KMS-11 (cell line): ENCODE data around the gene B4GALNT3.

ENCODE experiments used
- H2AFZ ChIP-seq: fragments of 200-600 bp; sonication (generic); 2 replicates; pipeline ENCODE4 v1.6.1; 2016; ENCODE audit warnings: antibody characterized with exemption, mixed run types, low read depth
- H3K27ac ChIP-seq: fragments of 200-600 bp; sonication (generic); 2 replicates; pipeline ENCODE4 v1.6.1; 2016; ENCODE audit warnings: mild to moderate bottlenecking, mixed run types
- H3K27me3 ChIP-seq: fragments of 200-600 bp; sonication (generic); 2 replicates; pipeline ENCODE4 v1.6.1; 2017; ENCODE audit warnings: mild to moderate bottlenecking, low read depth, mixed run types, moderate library complexity; ENCODE audit not compliant: insufficient read depth
- H3K36me3 ChIP-seq: fragments of 200-600 bp; sonication (generic); 2 replicates; pipeline ENCODE4 v1.6.1; 2017; ENCODE audit warnings: mild to moderate bottlenecking, mixed run types; ENCODE audit not compliant: insufficient read depth
- H3K4me1 ChIP-seq: fragments of 200-600 bp; sonication (generic); 2 replicates; pipeline ENCODE4 v1.6.1; 2016; ENCODE audit warnings: mild to moderate bottlenecking, low read depth, mixed run types; ENCODE audit not compliant: poor library complexity, severe bottlenecking
- H3K4me2 ChIP-seq: fragments of 200-600 bp; sonication (generic); 2 replicates; pipeline ENCODE4 v1.7.0; 2016; ENCODE audit warnings: mild to moderate bottlenecking, mixed run types
- H3K4me3 ChIP-seq: fragments of 200-600 bp; sonication (generic); IDR thresholded peaks from 2 replicates; pipeline ENCODE4 v1.6.1; 2017; ENCODE audit warnings: low read depth, low read length, mixed read lengths; ENCODE audit not compliant: insufficient read depth
- H3K79me2 ChIP-seq: fragments of 200-600 bp; sonication (generic); 2 replicates; pipeline ENCODE4 v1.6.1; 2016; ENCODE audit warnings: low read depth, mixed run types; ENCODE audit not compliant: insufficient read depth
- H3K9ac ChIP-seq: fragments of 200-600 bp; sonication (generic); 2 replicates; pipeline ENCODE4 v1.6.1; 2016; ENCODE audit warnings: mild to moderate bottlenecking, mixed run types
- H4K20me1 ChIP-seq: fragments of 200-600 bp; sonication (generic); 2 replicates; pipeline ENCODE4 v1.6.1; 2016; ENCODE audit warnings: mild to moderate bottlenecking, mixed run types; ENCODE audit not compliant: insufficient read depth
- TF ChIP-seq, protein P1 (sequence below): fragments of 200-600 bp; sonication (generic); conservative IDR thresholded peaks from 2 replicates; pipeline ENCODE4 v1.6.1; 2017; ENCODE audit warnings: low read depth, mild to moderate bottlenecking, antibody characterized with exemption, low read length, moderate library complexity, mixed read lengths

B4GALNT3 gene

DNA sequence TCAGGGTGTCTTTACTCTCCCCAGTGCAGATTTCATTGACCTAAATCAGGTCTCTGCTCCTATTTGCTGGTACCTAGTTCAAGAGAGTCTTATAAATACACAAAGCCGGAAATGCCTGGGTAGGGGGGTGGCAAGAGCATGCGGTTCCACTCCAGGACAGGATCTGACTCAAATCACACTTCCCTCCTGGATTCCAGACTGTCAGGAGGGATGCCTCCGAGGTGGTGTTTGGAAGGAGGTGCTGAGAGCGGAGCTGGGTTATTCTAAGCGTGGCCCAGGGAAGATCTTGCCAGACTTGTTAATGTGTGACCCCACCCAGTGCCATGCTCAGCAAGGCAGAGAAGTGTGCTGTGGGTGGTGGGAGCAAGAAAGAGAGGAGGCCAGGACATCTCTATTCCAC is 49.8 kb downstream of the B4GALNT3 start:
- Histone ChIP-seq H3K4me1 (no peaks in the 10 kb centered on the region), H3K36me3 (no peaks in the 10 kb centered on the region), H3K79me2 (no peaks in the 10 kb centered on the region), H3K4me2 (no peak overlapping the region), H4K20me1 (no peaks in the 10 kb centered on the region), H3K27ac (no peak overlapping the region), H2AFZ (no peak overlapping the region), H3K27me3 (no peaks in the 10 kb centered on the region), H3K9ac (no peak overlapping the region), H3K4me3 (no peak overlapping the region)
- TF ChIP-seq, protein P1, sequence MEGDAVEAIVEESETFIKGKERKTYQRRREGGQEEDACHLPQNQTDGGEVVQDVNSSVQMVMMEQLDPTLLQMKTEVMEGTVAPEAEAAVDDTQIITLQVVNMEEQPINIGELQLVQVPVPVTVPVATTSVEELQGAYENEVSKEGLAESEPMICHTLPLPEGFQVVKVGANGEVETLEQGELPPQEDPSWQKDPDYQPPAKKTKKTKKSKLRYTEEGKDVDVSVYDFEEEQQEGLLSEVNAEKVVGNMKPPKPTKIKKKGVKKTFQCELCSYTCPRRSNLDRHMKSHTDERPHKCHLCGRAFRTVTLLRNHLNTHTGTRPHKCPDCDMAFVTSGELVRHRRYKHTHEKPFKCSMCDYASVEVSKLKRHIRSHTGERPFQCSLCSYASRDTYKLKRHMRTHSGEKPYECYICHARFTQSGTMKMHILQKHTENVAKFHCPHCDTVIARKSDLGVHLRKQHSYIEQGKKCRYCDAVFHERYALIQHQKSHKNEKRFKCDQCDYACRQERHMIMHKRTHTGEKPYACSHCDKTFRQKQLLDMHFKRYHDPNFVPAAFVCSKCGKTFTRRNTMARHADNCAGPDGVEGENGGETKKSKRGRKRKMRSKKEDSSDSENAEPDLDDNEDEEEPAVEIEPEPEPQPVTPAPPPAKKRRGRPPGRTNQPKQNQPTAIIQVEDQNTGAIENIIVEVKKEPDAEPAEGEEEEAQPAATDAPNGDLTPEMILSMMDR: no peak

DNA sequence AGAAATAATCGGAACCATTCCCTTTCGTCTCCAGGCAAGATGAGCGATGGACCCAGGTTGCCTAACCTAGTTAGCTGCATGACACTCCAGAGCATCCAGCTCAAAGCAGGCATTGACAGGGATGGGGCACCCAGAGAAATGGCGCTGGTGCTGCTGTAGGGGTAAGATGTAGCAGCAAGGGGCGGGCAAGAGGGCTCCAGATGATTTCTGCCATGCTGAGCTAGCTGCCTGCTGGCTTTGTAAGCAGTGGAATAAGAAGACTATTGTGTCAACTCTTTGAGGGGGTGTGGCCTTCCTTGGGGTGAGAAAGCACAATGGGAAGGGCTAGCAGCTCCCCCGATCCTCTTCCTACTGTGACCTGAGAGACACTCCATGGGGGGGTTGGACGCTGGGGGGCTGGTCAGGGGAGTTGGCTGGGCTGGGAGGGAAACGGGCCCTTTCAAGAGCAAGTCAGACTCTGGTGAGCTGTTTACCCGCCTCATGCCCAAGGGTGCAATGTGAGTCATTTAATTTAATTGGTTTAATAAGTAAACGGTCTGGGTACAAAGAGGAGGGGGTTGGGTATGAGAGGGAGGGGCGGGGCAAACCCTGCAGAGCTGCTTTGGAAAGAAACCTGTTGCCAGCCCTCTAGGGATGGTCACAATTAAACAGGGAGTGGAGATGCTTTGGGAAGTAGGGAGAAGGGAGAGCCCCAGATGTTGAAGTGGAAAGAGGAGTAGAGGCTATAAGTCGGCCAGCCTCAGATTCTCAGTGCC is 50.5 kb downstream of the B4GALNT3 start:
- no peaks in the 10 kb centered on the region for H3K79me2 ChIP-seq
- no peaks in the 10 kb centered on the region for H3K27me3 ChIP-seq
- H2AFZ ChIP-seq: no peak overlapping the region
- H3K27ac ChIP-seq: no peak overlapping the region
- H3K9ac ChIP-seq: no peak overlapping the region
- H3K4me2 ChIP-seq: no peak overlapping the region
- H3K36me3 ChIP-seq: no peaks in the 10 kb centered on the region
- H3K4me1 ChIP-seq: no peaks in the 10 kb centered on the region
- TF ChIP-seq, protein P1: no peak
- no peaks in the 10 kb centered on the region for H4K20me1 ChIP-seq
- H3K4me3 ChIP-seq: no peak overlapping the region

DNA sequence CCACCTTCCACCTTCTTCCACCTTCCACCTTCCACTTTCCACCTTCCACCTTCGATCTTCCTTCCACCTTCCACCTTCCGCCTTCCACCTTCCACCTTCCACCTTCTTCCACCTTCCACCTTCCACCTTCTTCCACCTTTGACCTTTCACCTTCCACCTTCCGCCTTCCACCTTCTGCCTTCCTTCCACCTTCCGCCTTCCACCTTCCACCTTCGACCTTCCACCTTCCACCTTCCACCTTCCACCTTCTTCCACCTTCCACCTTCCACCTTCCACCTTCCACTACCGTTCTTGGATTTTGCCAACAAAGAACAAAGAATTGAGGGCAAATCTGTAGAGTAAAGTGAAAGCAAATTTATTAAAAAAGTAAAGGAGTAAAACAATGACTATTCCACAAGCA is 53.2 kb downstream of the B4GALNT3 start:
- no peaks in the 10 kb centered on the region for H3K36me3 ChIP-seq
- H3K27ac ChIP-seq: no peak overlapping the region
- TF ChIP-seq, protein P1: no peak

DNA sequence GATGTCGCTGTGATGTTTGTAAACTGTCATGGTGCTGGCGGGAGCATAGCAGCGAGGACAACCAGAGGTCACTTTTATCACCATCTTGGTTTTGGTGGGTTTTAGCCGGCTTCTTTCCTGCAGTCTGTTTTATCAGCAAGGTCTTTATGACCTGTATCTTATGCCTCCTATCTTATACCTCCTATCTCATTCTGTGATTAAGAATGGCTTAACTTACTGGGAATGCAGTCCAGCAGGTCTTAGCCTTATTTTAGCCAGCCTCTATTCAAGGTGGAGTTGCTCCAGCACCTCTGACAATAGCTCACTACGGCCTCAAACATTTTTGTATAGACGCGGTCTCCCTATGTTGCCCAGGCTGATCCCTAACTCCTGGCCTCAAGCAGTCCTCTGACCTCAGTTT is 53.7 kb downstream of the B4GALNT3 start:
- TF ChIP-seq, protein P1: no peak
- H3K4me2 ChIP-seq: no peak overlapping the region
- H3K27ac ChIP-seq: no peak overlapping the region
- no peaks in the 10 kb centered on the region for H3K27me3 ChIP-seq
- no peak overlapping the region for H3K9ac ChIP-seq
- no peak overlapping the region for H2AFZ ChIP-seq
- H3K4me1 ChIP-seq: no peaks in the 10 kb centered on the region
- no peak overlapping the region for H3K4me3 ChIP-seq
- H3K79me2 ChIP-seq: no peaks in the 10 kb centered on the region
- no peaks in the 10 kb centered on the region for H3K36me3 ChIP-seq
- H4K20me1 ChIP-seq: no peaks in the 10 kb centered on the region

More for the DNA sequence above, 53.2 kb downstream of the B4GALNT3 start:
- no peak overlapping the region for H2AFZ ChIP-seq
- H4K20me1 ChIP-seq: no peaks in the 10 kb centered on the region
- no peaks in the 10 kb centered on the region for H3K27me3 ChIP-seq
- H3K79me2 ChIP-seq: no peaks in the 10 kb centered on the region
- no peak overlapping the region for H3K9ac ChIP-seq
- no peak overlapping the region for H3K4me3 ChIP-seq
- H3K4me1 ChIP-seq: no peaks in the 10 kb centered on the region
- H3K4me2 ChIP-seq: no peak overlapping the region
